K562 (cell line): ENCODE results near the gene PRDM8. TPM values are rescaled to one million over a fixed set of nuclear protein-coding genes. Genes with fewer than 3 reads are reported as not detected.

ENCODE experiments used
- ESRRB ChIP-seq: fragments of 250-450 bp; sonication (Bioruptor Pico); IDR thresholded peaks from 2 replicates; pipeline ENCODE4 v1.5.0; 2020; ENCODE audit warnings: mild to moderate bottlenecking, moderate library complexity, borderline replicate concordance
- GATAD2A ChIP-seq: fragments of 450-650 bp; IDR thresholded peaks from 2 replicates; pipeline ENCODE4 v1.6.1; 2017
- HLTF ChIP-seq: fragments of 450-650 bp; IDR thresholded peaks from 2 replicates; pipeline ENCODE4 v1.6.1; 2016
- MCM3 ChIP-seq: fragments of 450-650 bp; IDR thresholded peaks from 2 replicates; pipeline ENCODE4 v1.6.1; 2016
- MYBL2 ChIP-seq, 2 experiments: fragments of 450-650 bp in 1 of 2; sonication (generic) in 1 of 2; formaldehyde crosslinking in 1 of 2; IDR thresholded peaks; 2 replicates each; pipeline versions ENCODE4 v1.6.1 to v1.8.1; 2017 to 2022; ENCODE audit warnings: borderline replicate concordance in 1 of 2, inconsistent platforms in 1 of 2, low read depth in 1 of 2, mild to moderate bottlenecking in 1 of 2, missing genetic modification reagents in 1 of 2, moderate library complexity in 1 of 2
- NRF1 ChIP-seq, 2 experiments: fragments of 450-650 bp; IDR thresholded peaks in 1 of 2; conservative IDR thresholded peaks in 1 of 2; 2 replicates each; pipeline ENCODE4 v1.6.1; 2014; ENCODE audit warnings: mild to moderate bottlenecking in 2 of 2
- RB1 ChIP-seq: fragments of 450-650 bp; IDR thresholded peaks from 2 replicates; pipeline ENCODE4 v1.6.1; 2017; ENCODE audit warnings: low read depth, mild to moderate bottlenecking
- STAT5B ChIP-seq: fragments of 250-450 bp; sonication (Bioruptor Pico); IDR thresholded peaks from 2 replicates; pipeline ENCODE4 v1.8.0; 2021; ENCODE audit warnings: mild to moderate bottlenecking, inconsistent platforms
- ZNF175 ChIP-seq: fragments of 200-800 bp; sonication (Bioruptor generic); IDR thresholded peaks from 2 replicates; pipeline ENCODE4 v1.6.1; 2016; ENCODE audit warnings: low read depth, mild to moderate bottlenecking, missing genetic modification characterization, missing compliant biosample characterization
- ZNF717 ChIP-seq: fragments of 250-450 bp; sonication (Bioruptor Pico); IDR thresholded peaks from 2 replicates; pipeline ENCODE4 v1.5.0; 2021
- ZNF785 ChIP-seq: fragments of 250-450 bp; sonication (Bioruptor Pico); IDR thresholded peaks from 2 replicates; pipeline ENCODE4 v1.4.0; 2020; ENCODE audit warnings: mild to moderate bottlenecking
- ZNF830 ChIP-seq: fragments of 250-450 bp; sonication (Bioruptor Pico); IDR thresholded peaks from 2 replicates; pipeline ENCODE4 v1.5.0; 2021; ENCODE audit warnings: mild to moderate bottlenecking
- polyA plus RNA-seq, 8 experiments: library from polyadenylated mRNA; depleted of rRNA in 4 of 8; stranded (reverse) in 5 of 8; unstranded in 3 of 8; fragments of >200 nt; fragmentation: Nextera tagmentation in 2 of 8; fragmentation: Illumina TruSeq in 1 of 8; extraction: Ambion mirVana in 2 of 8; extraction: Trizol in 1 of 8; gene quantifications; 2 replicates each; pipeline versions ENCODE4 v1.2.1 to v1.2.3, GENCODE V29; 2011 to 2014; ENCODE audit warnings: inconsistent platforms in 1 of 8, missing spikeins in 1 of 8
- total RNA-seq, 7 experiments: library from RNA; depleted of rRNA in 6 of 7; stranded (reverse); fragments of >200 nt in 6 of 7; fragmentation: Illumina TruSeq in 2 of 7; extraction: Trizol in 2 of 7; gene quantifications; 2 replicates each; pipeline versions ENCODE4 v1.2.1 to v1.2.3, GENCODE V29; 2011 to 2021; ENCODE audit warnings: low replicate concordance in 1 of 7
- TF ChIP-seq, protein P1 (sequence below): sonication (generic); formaldehyde crosslinking; IDR thresholded peaks from 2 replicates; pipeline ENCODE4 v1.8.1; 2023; ENCODE audit warnings: mild to moderate bottlenecking, missing genetic modification reagents, moderate library complexity
- TF ChIP-seq, protein P2 (sequence below): conservative IDR thresholded peaks from 2 replicates; pipeline ENCODE4 v1.6.1; 2011; ENCODE audit warnings: low read depth, mild to moderate bottlenecking, low read length; ENCODE audit not compliant: control insufficient read depth
- TF ChIP-seq, protein P3 (sequence below): fragments of 250-450 bp; sonication (Bioruptor Pico); IDR thresholded peaks from 2 replicates; pipeline ENCODE4 v1.5.0; 2022; ENCODE audit warnings: mild to moderate bottlenecking
- TF ChIP-seq, protein P4 (sequence below): sonication (generic); formaldehyde crosslinking; IDR thresholded peaks from 2 replicates; pipeline ENCODE4 v1.4.0; 2020; ENCODE audit warnings: mild to moderate bottlenecking, missing genetic modification reagents
- TF ChIP-seq, protein P5 (sequence below): fragments of 250-450 bp; sonication (Bioruptor Pico); IDR thresholded peaks from 2 replicates; pipeline ENCODE4 v1.5.1; 2021; ENCODE audit warnings: mild to moderate bottlenecking
- TF ChIP-seq, protein P6 (sequence below): sonication (generic); formaldehyde crosslinking; IDR thresholded peaks from 2 replicates; pipeline ENCODE4 v1.8.1; 2022; ENCODE audit warnings: missing genetic modification reagents

Gene PRDM8
- total and polyA plus RNA-seq, 9 of the 15 experiments (the other 6 are each of a cell fraction or from before 2014, with no cell fraction given), result 0.40 TPM; not detected in 8

DNA sequence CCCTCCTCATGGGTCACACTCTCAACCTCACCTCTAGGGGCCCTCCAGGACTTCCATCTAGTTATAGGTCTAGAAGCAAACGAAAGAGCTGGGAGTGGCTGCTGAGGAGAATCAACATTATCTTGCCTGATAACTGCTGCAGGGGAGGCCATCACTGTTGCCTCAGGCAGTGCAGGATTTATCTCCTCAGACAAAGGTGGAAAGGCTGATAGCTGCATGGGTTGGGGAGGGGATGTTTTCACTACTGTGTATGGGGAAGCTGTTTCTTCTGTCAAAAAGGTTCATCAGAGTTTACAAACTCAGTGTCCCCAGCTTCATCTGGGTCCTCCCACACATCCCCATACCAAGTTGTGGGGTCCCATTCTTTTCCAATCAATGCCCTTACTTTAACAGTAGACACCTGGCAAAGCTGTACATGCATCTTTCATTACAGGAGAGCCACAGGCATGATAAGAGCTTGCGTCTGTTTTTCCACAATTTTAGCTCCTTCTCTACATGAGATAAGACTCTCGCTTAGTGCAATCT is 17.6 kb upstream of the PRDM8 start (continued):
- no peak for TF ChIP-seq ESRRB
- TF ChIP-seq, protein P1, sequence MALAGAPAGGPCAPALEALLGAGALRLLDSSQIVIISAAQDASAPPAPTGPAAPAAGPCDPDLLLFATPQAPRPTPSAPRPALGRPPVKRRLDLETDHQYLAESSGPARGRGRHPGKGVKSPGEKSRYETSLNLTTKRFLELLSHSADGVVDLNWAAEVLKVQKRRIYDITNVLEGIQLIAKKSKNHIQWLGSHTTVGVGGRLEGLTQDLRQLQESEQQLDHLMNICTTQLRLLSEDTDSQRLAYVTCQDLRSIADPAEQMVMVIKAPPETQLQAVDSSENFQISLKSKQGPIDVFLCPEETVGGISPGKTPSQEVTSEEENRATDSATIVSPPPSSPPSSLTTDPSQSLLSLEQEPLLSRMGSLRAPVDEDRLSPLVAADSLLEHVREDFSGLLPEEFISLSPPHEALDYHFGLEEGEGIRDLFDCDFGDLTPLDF (CRISPR knock-in tag), result no peak
- no peak for TF ChIP-seq MCM3
- TF ChIP-seq MYBL2 (IDR thresholded peaks at IDR 0.05; ENCODE audit: low read depth), result no peak; the same call in 1 of the 2 replicates
- no peak for TF ChIP-seq MYBL2 (CRISPR knock-in tag; IDR thresholded peaks at IDR 0.05; ENCODE audit: borderline replicate concordance)
- TF ChIP-seq, protein P2, sequence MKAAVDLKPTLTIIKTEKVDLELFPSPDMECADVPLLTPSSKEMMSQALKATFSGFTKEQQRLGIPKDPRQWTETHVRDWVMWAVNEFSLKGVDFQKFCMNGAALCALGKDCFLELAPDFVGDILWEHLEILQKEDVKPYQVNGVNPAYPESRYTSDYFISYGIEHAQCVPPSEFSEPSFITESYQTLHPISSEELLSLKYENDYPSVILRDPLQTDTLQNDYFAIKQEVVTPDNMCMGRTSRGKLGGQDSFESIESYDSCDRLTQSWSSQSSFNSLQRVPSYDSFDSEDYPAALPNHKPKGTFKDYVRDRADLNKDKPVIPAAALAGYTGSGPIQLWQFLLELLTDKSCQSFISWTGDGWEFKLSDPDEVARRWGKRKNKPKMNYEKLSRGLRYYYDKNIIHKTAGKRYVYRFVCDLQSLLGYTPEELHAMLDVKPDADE, result peak; percentile 62; the same call in 1 of the 2 replicates
- no peak; a peak in 1 of 4 replicates for TF ChIP-seq NRF1 (conservative IDR thresholded peaks at IDR 0.05 in 1 of 2, IDR thresholded peaks at IDR 0.05 in 1 of 2)
- TF ChIP-seq STAT5B (CRISPR knock-in tag), result no peak
- TF ChIP-seq, protein P3, sequence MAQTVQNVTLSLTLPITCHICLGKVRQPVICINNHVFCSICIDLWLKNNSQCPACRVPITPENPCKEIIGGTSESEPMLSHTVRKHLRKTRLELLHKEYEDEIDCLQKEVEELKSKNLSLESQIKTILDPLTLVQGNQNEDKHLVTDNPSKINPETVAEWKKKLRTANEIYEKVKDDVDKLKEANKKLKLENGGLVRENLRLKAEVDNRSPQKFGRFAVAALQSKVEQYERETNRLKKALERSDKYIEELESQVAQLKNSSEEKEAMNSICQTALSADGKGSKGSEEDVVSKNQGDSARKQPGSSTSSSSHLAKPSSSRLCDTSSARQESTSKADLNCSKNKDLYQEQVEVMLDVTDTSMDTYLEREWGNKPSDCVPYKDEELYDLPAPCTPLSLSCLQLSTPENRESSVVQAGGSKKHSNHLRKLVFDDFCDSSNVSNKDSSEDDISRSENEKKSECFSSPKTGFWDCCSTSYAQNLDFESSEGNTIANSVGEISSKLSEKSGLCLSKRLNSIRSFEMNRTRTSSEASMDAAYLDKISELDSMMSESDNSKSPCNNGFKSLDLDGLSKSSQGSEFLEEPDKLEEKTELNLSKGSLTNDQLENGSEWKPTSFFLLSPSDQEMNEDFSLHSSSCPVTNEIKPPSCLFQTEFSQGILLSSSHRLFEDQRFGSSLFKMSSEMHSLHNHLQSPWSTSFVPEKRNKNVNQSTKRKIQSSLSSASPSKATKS (CRISPR knock-in tag), result no peak
- TF ChIP-seq ZNF717 (CRISPR knock-in tag), result no peak
- TF ChIP-seq RB1, result no peak
- TF ChIP-seq ZNF830 (CRISPR knock-in tag), result no peak
- TF ChIP-seq, protein P4, sequence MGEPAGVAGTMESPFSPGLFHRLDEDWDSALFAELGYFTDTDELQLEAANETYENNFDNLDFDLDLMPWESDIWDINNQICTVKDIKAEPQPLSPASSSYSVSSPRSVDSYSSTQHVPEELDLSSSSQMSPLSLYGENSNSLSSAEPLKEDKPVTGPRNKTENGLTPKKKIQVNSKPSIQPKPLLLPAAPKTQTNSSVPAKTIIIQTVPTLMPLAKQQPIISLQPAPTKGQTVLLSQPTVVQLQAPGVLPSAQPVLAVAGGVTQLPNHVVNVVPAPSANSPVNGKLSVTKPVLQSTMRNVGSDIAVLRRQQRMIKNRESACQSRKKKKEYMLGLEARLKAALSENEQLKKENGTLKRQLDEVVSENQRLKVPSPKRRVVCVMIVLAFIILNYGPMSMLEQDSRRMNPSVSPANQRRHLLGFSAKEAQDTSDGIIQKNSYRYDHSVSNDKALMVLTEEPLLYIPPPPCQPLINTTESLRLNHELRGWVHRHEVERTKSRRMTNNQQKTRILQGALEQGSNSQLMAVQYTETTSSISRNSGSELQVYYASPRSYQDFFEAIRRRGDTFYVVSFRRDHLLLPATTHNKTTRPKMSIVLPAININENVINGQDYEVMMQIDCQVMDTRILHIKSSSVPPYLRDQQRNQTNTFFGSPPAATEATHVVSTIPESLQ (CRISPR knock-in tag), result no peak
- TF ChIP-seq ZNF785 (CRISPR knock-in tag), result no peak
- 0 out of 2 replicates have a peak, but pooled peaks have one; percentile 45 for TF ChIP-seq HLTF
- peak; percentile 27; the same call in 1 of the 2 replicates for TF ChIP-seq GATAD2A
- TF ChIP-seq, protein P5, sequence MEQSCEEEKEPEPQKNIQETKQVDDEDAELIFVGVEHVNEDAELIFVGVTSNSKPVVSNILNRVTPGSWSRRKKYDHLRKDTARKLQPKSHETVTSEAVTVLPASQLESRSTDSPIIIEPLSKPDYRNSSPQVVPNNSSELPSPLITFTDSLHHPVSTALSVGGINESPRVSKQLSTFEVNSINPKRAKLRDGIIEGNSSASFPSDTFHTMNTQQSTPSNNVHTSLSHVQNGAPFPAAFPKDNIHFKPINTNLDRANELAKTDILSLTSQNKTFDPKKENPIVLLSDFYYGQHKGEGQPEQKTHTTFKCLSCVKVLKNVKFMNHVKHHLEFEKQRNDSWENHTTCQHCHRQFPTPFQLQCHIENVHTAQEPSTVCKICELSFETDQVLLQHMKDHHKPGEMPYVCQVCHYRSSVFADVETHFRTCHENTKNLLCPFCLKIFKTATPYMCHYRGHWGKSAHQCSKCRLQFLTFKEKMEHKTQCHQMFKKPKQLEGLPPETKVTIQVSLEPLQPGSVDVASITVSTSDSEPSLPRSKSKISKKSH (CRISPR knock-in tag), result no peak
- TF ChIP-seq ZNF175 (CRISPR knock-in tag), result no peak
- TF ChIP-seq, protein P6, sequence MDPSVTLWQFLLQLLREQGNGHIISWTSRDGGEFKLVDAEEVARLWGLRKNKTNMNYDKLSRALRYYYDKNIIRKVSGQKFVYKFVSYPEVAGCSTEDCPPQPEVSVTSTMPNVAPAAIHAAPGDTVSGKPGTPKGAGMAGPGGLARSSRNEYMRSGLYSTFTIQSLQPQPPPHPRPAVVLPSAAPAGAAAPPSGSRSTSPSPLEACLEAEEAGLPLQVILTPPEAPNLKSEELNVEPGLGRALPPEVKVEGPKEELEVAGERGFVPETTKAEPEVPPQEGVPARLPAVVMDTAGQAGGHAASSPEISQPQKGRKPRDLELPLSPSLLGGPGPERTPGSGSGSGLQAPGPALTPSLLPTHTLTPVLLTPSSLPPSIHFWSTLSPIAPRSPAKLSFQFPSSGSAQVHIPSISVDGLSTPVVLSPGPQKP (CRISPR knock-in tag), result no peak
